A549 (cell line): ENCODE results near the gene ACP3. TPM values are rescaled to one million over a fixed set of nuclear protein-coding genes. Genes with fewer than 3 reads are reported as not detected.

Source experiments
- ATAC-seq, 2 experiments: fragments of 200-7000 bp in 1 of 2; fragments of >200 bp in 1 of 2; cut with Nextera tagmentation in 1 of 2; cut with Tn5 transposase in 1 of 2; 3 replicates each; pipeline versions ENCODE4 v1.8.0 to v1.9.1; 2018 to 2020; ENCODE audit warnings: mild to moderate bottlenecking in 1 of 2, moderate library complexity in 1 of 2
- CTCF ChIA-PET: fragments of 300-600 bp; sonication (Branson Sonifier 250); formaldehyde crosslinking; extraction: SDS; loops from one replicate; lab custom pipeline; 2021; ENCODE audit warnings: antibody characterized with exemption, inconsistent platforms; lab: Yijun Ruan, JAX
- POLR2A ChIA-PET: fragments of 350-600 bp; formaldehyde crosslinking; extraction: SDS; loops from one replicate; lab custom pipeline; 2021; ENCODE audit warnings: antibody characterized with exemption, inconsistent platforms; lab: Yijun Ruan, JAX
- DNase-seq, 2 experiments: peaks; one replicate each; pipeline versions ENCODE4 v3.0.0 to v3.0.0-alpha.2; 2011 to 2016; ENCODE audit warnings: low read depth in 1 of 2, low spot score in 1 of 2
- FAIRE-seq: peaks from 2 replicates; lab custom pipeline; 2011; peaks lifted over from hg19 to GRCh38; lab: Jason Lieb, UNC
- H3K27ac ChIP-seq, 2 experiments: fragments of >200 bp; sonication (Bioruptor Twin); formaldehyde crosslinking; 3 replicates each; pipeline ENCODE4 v1.5.1; 2016 to 2017
- H3K4me1 ChIP-seq: fragments of >200 bp; sonication (Bioruptor Twin); formaldehyde crosslinking; 3 replicates; pipeline ENCODE4 v1.6.1; 2016
- H3K4me2 ChIP-seq: fragments of >200 bp; sonication (Bioruptor Twin); formaldehyde crosslinking; 3 replicates; pipeline ENCODE4 v1.6.1; 2016
- H3K4me3 ChIP-seq: fragments of >200 bp; sonication (Bioruptor Twin); formaldehyde crosslinking; 3 replicates; pipeline ENCODE4 v1.5.1; 2016
- H3K9me3 ChIP-seq: fragments of >200 bp; sonication (Bioruptor Twin); formaldehyde crosslinking; 3 replicates; pipeline ENCODE4 v1.6.1; 2016
- CHD4 ChIP-seq: fragments of 200-600 bp; sonication (generic); IDR thresholded peaks from 2 replicates; pipeline ENCODE4 v1.6.1; 2016; ENCODE audit warnings: antibody characterized with exemption, mild to moderate bottlenecking, borderline replicate concordance
- EHMT2 ChIP-seq: fragments of 200-600 bp; sonication (generic); IDR thresholded peaks from 2 replicates; pipeline ENCODE4 v1.6.1; 2016; ENCODE audit warnings: antibody characterized with exemption, low read depth, mild to moderate bottlenecking, moderate library complexity
- ELK1 ChIP-seq: fragments of 150-350 bp; IDR thresholded peaks from 2 replicates; pipeline ENCODE4 v1.6.1; 2014; ENCODE audit warnings: low read depth, mild to moderate bottlenecking, low read length
- ESRRA ChIP-seq: fragments of 150-350 bp; IDR thresholded peaks from 2 replicates; pipeline ENCODE4 v1.6.1; 2014; ENCODE audit warnings: mild to moderate bottlenecking, low read length, borderline replicate concordance
- FOSB ChIP-seq: fragments of 250-450 bp; sonication (Bioruptor Pico); IDR thresholded peaks from 2 replicates; pipeline ENCODE4 v1.5.0; 2020; ENCODE audit warnings: mild to moderate bottlenecking, moderate library complexity
- GATA3 ChIP-seq: IDR thresholded peaks from 2 replicates; pipeline ENCODE4 v1.6.1; 2012; ENCODE audit warnings: borderline replicate concordance
- HES2 ChIP-seq: fragments of >200 bp; sonication (Bioruptor Twin); formaldehyde crosslinking; IDR thresholded peaks from 2 replicates; pipeline ENCODE4 v1.6.1; 2016
- HOXB13 ChIP-seq: fragments of 250-450 bp; sonication (Bioruptor Pico); IDR thresholded peaks from 2 replicates; pipeline ENCODE4 v1.5.0; 2020; ENCODE audit warnings: low read depth, mild to moderate bottlenecking, moderate library complexity
- JUNB ChIP-seq: fragments of >200 bp; sonication (Bioruptor Twin); formaldehyde crosslinking; IDR thresholded peaks from 2 replicates; pipeline ENCODE4 v1.6.1; 2016
- KDM5A ChIP-seq: fragments of 200-600 bp; sonication (generic); IDR thresholded peaks from 2 replicates; pipeline ENCODE4 v1.6.1; 2016; ENCODE audit warnings: antibody characterized with exemption, mild to moderate bottlenecking
- MAFK ChIP-seq: fragments of 450-650 bp; IDR thresholded peaks from 2 replicates; pipeline ENCODE4 v1.6.1; 2014; ENCODE audit not compliant: partially characterized antibody
- NPAS2 ChIP-seq: fragments of 250-450 bp; sonication (Bioruptor Pico); IDR thresholded peaks from 2 replicates; pipeline ENCODE4 v1.8.0; 2022; ENCODE audit warnings: mild to moderate bottlenecking, moderate library complexity, borderline replicate concordance
- RAD21 ChIP-seq, 2 experiments: fragments of >200 bp in 1 of 2; sonication (Bioruptor Twin) in 1 of 2; formaldehyde crosslinking in 1 of 2; IDR thresholded peaks in 1 of 2; conservative IDR thresholded peaks in 1 of 2; 2 replicates in 1 of 2; 3 replicates in 1 of 2; pipeline ENCODE4 v1.6.1; 2012 to 2018; ENCODE audit warnings: inconsistent platforms in 1 of 2
- RCOR1 ChIP-seq: fragments of 150-350 bp; IDR thresholded peaks from 2 replicates; pipeline ENCODE4 v1.6.1; 2014; ENCODE audit warnings: antibody characterized with exemption, low read length, low read depth
- SREBF2 ChIP-seq: fragments of 450-650 bp; IDR thresholded peaks from 2 replicates; pipeline ENCODE4 v1.6.1; 2014; ENCODE audit warnings: mild to moderate bottlenecking, moderate library complexity
- USF2 ChIP-seq: fragments of 450-650 bp; IDR thresholded peaks from 2 replicates; pipeline ENCODE4 v1.6.1; 2014; ENCODE audit warnings: antibody characterized with exemption
- ZSCAN20 ChIP-seq: fragments of 250-450 bp; sonication (Bioruptor Pico); IDR thresholded peaks from 2 replicates; pipeline ENCODE4 v1.8.0; 2022; ENCODE audit warnings: mild to moderate bottlenecking, moderate library complexity
- WGBS: methylation state at CpG from one replicate; pipeline ENCODE4 v1.1.6; 2017; ENCODE audit errors: missing lambda C conversion rate; 5-methylcytosine and 5-hydroxymethylcytosine counted together
- polyA plus RNA-seq, 4 experiments: library from polyadenylated mRNA; depleted of rRNA in 3 of 4; stranded (reverse); fragments of >200 nt; fragmentation: RNase III in 1 of 4; extraction: RNeasy Plus Mini Kit Qiagen cat#74134 plus additional on column Dnase treatment in 1 of 4; gene quantifications; 2 replicates in 3 of 4; 3 replicates in 1 of 4; pipeline ENCODE4 v1.2.3, GENCODE V29; 2011 to 2017

ACP3 gene
- polyA plus RNA-seq, 2 of the 4 experiments (the other 2 are of a cell fraction) = 0.09 to 0.19 TPM

GRCh38 chr3:132348531-132348930 lies 31.3 kb downstream of the ACP3 start:
- Histone ChIP-seq H3K4me1 (peaks cover 5% of the 10 kb centered on the region; the same call in 1 of the 3 replicates), H3K9me3 (no peaks in the 10 kb centered on the region), H3K4me3 (no peak overlapping the region), H3K4me2 (no peak overlapping the region), H3K27ac (no peak overlapping the region)
- ChIA-PET CTCF (interaction anchor here (0.5 to 13.7 kb wide), 4 partner anchors 19 to 1589 kb away, joined by 3 to 118 read pairs (median 4); no protein-coding TSS in a partner anchor), POLR2A (no interaction called here)
- DNase-seq (no peak), FAIRE-seq (no peak), ATAC-seq (no peak)
- TF ChIP-seq FOSB (no peak), JUNB (no peak), RAD21 (conservative IDR thresholded peaks at IDR 0.05 in 1 of 2, IDR thresholded peaks at IDR 0.05 in 1 of 2) (no peak)
- 92% methylated on average over 1 of the region's 1 CpG for WGBS

- Histone ChIP-seq H3K27ac (no peak overlapping the region), H3K4me2 (no peak overlapping the region), H3K4me1 (peaks cover 5% of the 10 kb centered on the region; the same call in 1 of the 3 replicates), H3K9me3 (no peaks in the 10 kb centered on the region), H3K4me3 (no peak overlapping the region)
- ChIA-PET POLR2A (no interaction called here), CTCF (interaction anchor here (1.9 to 13.7 kb wide), 4 partner anchors 8 to 96 kb away, joined by 5 to 118 read pairs (median 10); no protein-coding TSS in a partner anchor)
- ATAC-seq (no peak), FAIRE-seq (no peak), DNase-seq (no peak)
- 0% methylated on average over 1 of the region's 1 CpG for WGBS
- TF ChIP-seq HOXB13 (CRISPR knock-in tag) (no peak), MAFK (peak; percentile 65)
These were observed 33.6 kb downstream of the ACP3 start for GRCh38 chr3:132350814-132351213.

- 72% methylated on average over 5 of the region's 5 CpGs for WGBS
- no peak overlapping the region for H3K27ac ChIP-seq
- no peak for ATAC-seq
- CTCF ChIA-PET = interaction anchor here (0.5 to 13.7 kb wide), 5 partner anchors 9 to 291 kb away, joined by 3 to 118 read pairs (median 8); no protein-coding TSS in a partner anchor
- TF ChIP-seq KDM5A (no peak), RCOR1 (no peak), ESRRA (no peak), CHD4 (no peak), ZSCAN20 (no peak), ELK1 (no peak), SREBF2 (no peak), GATA3 (no peak), HES2 (no peak), EHMT2 (no peak), NPAS2 (CRISPR knock-in tag) (no peak), USF2 (no peak)
- TF ChIP-seq, all 56 proteins: peak for 0
- no peaks in the 10 kb centered on the region for H3K9me3 ChIP-seq
- POLR2A ChIA-PET = no interaction called here
- peaks cover 5% of the 10 kb centered on the region; the same call in 1 of the 3 replicates for H3K4me1 ChIP-seq
- FAIRE-seq (no peak), DNase-seq (no peak)
- H3K4me3 ChIP-seq = no peak overlapping the region
- H3K4me2 ChIP-seq = no peak overlapping the region
These were observed 34.1 kb downstream of the ACP3 start for GRCh38 chr3:132351222-132351806.
